ENCODE data around the gene FFAR2. TPM values are rescaled to one million over a fixed set of nuclear protein-coding genes. Genes with fewer than 3 reads are reported as not detected.
A peak's percentile ranks its signal among the peaks of the same experiment; 100 is the strongest.

FFAR2 gene
- total RNA-seq, 1 experiment from 2014 or later: not detected

GRCh38 chr19:35476149-35476548, 28.1 kb downstream of the FFAR2 start:
- WGBS (ENCODE audit: extremely low coverage, insufficient read length, low lambda C conversion rate): 100% methylated on average over 1 of the region's 4 CpGs
- H3K4me1 Mint-ChIP-seq: peaks cover 13 to 18% of the 10 kb centered on the region in 2 experiments

More at GRCh38 chr19:35476149-35476548, 28.1 kb downstream of the FFAR2 start:
- Mint-ChIP-seq H3K27ac (no peak overlapping the region), H3K36me3 (ENCODE audit: insufficient read depth in 1 of 3, low read depth in 3 of 3) (no peaks in the 10 kb centered on the region), H3K4me3 (no peak overlapping the region), H3K27me3 (ENCODE audit: low read depth) (peaks cover 8% of the 10 kb centered on the region), H3K9me3 (no peaks in the 10 kb centered on the region)
- Histone ChIP-seq H2BK120ac (ENCODE audit: low read depth, low read length, poor library complexity, severe bottlenecking) (no peak overlapping the region), H3K27me3 (ENCODE audit: insufficient read depth, low read length) (no peaks in the 10 kb centered on the region), H2AK5ac (ENCODE audit: insufficient read length, low read length) (no peak overlapping the region), H3K9ac (ENCODE audit: extremely low read depth, insufficient read length, low read length) (no peak overlapping the region), H3K4ac (ENCODE audit: low read depth, low read length) (no peak overlapping the region), H4K5ac (ENCODE audit: insufficient read length, low read depth, low read length) (no peak overlapping the region), H2BK15ac (ENCODE audit: low read depth, low read length) (no peak overlapping the region), H2BK20ac (ENCODE audit: low read depth, low read length, poor library complexity, severe bottlenecking) (no peak overlapping the region), H3K4me1 (ENCODE audit: insufficient read depth, low read length) (no peaks in the 10 kb centered on the region), H4K8ac (replicated peaks; ENCODE audit: insufficient read length, low read depth, low read length) (no peak overlapping the region), H2BK12ac (ENCODE audit: insufficient read length, low read depth, low read length) (no peak overlapping the region), H4K20me1 (ENCODE audit: control insufficient read depth, insufficient read depth, insufficient read length) (no peaks in the 10 kb centered on the region), H3K9me3 (ENCODE audit: control insufficient read depth, low read depth, low read length) (no peaks in the 10 kb centered on the region), H3K27ac (ENCODE audit: insufficient read length, low read depth, low read length) (no peak overlapping the region), H3K79me1 (ENCODE audit: insufficient read depth, low read depth, low read length, poor library complexity, severe bottlenecking) (no peaks in the 10 kb centered on the region), H2AFZ (ENCODE audit: low read length) (no peak overlapping the region), H3K18ac (ENCODE audit: insufficient read length, low read depth, low read length) (no peak overlapping the region), H2BK5ac (ENCODE audit: insufficient read length, low read length) (no peak overlapping the region), H3T11ph (ENCODE audit: low read length) (no peak overlapping the region), H4K91ac (ENCODE audit: insufficient read length, low read depth, low read length) (no peak overlapping the region), H3K23ac (ENCODE audit: insufficient read length, low read depth, low read length) (no peak overlapping the region), H3K4me2 (ENCODE audit: insufficient read depth, insufficient read length, low read length) (no peak overlapping the region), H3K14ac (ENCODE audit: insufficient read depth, low read length) (no peak overlapping the region), H3K23me2 (ENCODE audit: insufficient read length, low read depth, low read length, poor library complexity, severe bottlenecking) (no peaks in the 10 kb centered on the region), H3K56ac (ENCODE audit: insufficient read length, low read depth, low read length) (no peak overlapping the region), H3K79me2 (ENCODE audit: insufficient read depth, low read length) (no peaks in the 10 kb centered on the region)
- peak; percentile 62 for DNase-seq
- peak; percentile 78 for TF ChIP-seq CTCF (conservative IDR thresholded peaks at IDR 0.05)

Data from H9 (cell line).